ENCODE measurements around the gene ATAD5. TPM values are rescaled to one million over a fixed set of nuclear protein-coding genes. Genes with fewer than 3 reads are reported as not detected.
"Not testable (repeated sequence)": the region's sequence is repeated elsewhere in the genome, so short reads cannot be mapped to it uniquely, and the experiment has no call there.

The ATAD5 gene
- total RNA-seq, 1 donor from 2014 or later: under 0.01 TPM

GRCh38 chr17:30816165-30816564 is 15.6 kb upstream of the ATAD5 start:
- H3K36me3 ChIP-seq: no peaks in the 10 kb centered on the region
- H3K4me3 ChIP-seq: no peak overlapping the region
- intact Hi-C loops (cut with DNase I): no loop called here
- no peak for DNase-seq (ENCODE audit: low spot score in 2 of 2)
- no peaks in the 10 kb centered on the region for H3K9me3 ChIP-seq
- H3K27ac ChIP-seq: no peak overlapping the region
- H3K4me1 ChIP-seq: peaks cover 0 to 6% of the 10 kb centered on the region in 2 donors
- TF ChIP-seq, protein P1, sequence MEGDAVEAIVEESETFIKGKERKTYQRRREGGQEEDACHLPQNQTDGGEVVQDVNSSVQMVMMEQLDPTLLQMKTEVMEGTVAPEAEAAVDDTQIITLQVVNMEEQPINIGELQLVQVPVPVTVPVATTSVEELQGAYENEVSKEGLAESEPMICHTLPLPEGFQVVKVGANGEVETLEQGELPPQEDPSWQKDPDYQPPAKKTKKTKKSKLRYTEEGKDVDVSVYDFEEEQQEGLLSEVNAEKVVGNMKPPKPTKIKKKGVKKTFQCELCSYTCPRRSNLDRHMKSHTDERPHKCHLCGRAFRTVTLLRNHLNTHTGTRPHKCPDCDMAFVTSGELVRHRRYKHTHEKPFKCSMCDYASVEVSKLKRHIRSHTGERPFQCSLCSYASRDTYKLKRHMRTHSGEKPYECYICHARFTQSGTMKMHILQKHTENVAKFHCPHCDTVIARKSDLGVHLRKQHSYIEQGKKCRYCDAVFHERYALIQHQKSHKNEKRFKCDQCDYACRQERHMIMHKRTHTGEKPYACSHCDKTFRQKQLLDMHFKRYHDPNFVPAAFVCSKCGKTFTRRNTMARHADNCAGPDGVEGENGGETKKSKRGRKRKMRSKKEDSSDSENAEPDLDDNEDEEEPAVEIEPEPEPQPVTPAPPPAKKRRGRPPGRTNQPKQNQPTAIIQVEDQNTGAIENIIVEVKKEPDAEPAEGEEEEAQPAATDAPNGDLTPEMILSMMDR (IDR thresholded peaks at IDR 0.05): no peak
- no peaks in the 10 kb centered on the region for H3K27me3 ChIP-seq

GRCh38 chr17:30819971-30820705 is 11.6 kb upstream of the ATAD5 start:
- no peak for DNase-seq (ENCODE audit: low spot score in 2 of 2)
- no peaks in the 10 kb centered on the region for H3K36me3 ChIP-seq
- H3K4me3 ChIP-seq: no peak overlapping the region
- intact Hi-C loops (cut with DNase I): no loop called here
- H3K27ac ChIP-seq: no peak overlapping the region
- no peaks in the 10 kb centered on the region for H3K27me3 ChIP-seq
- peaks cover 0 to 16% of the 10 kb centered on the region in 2 donors for H3K4me1 ChIP-seq
- no peaks in the 10 kb centered on the region for H3K9me3 ChIP-seq
- TF ChIP-seq, protein P1 (IDR thresholded peaks at IDR 0.05): no peak

- H3K27me3 ChIP-seq: no peaks in the 10 kb centered on the region
- no peak for DNase-seq (ENCODE audit: low spot score in 2 of 2)
- H3K36me3 ChIP-seq: no peaks in the 10 kb centered on the region
- no peaks in the 10 kb centered on the region for H3K9me3 ChIP-seq
- H3K4me1 ChIP-seq: peaks cover 0 to 17% of the 10 kb centered on the region in 2 donors
- TF ChIP-seq, protein P1 (IDR thresholded peaks at IDR 0.05): no peak
- intact Hi-C loops (cut with DNase I): no loop called here
- no peak overlapping the region for H3K27ac ChIP-seq
- peak overlapping the region in 1 of 2 donors; percentile 80 for H3K4me3 ChIP-seq
Observed at GRCh38 chr17:30821871-30822723, 9.7 kb upstream of the ATAD5 start.

GRCh38 chr17:30822919-30823318 is 8.8 kb upstream of the ATAD5 start:
- DNase-seq (ENCODE audit: low spot score in 2 of 2); intact Hi-C loops (cut with DNase I); H3K27me3 ChIP-seq; H3K9me3 ChIP-seq; H3K36me3 ChIP-seq; H3K27ac ChIP-seq: not testable (repeated sequence)
- H3K4me3 ChIP-seq: peak overlapping the region; percentile 62 to 80
- H3K4me1 ChIP-seq: peaks cover 0 to 17% of the 10 kb centered on the region in 2 donors

DNA sequence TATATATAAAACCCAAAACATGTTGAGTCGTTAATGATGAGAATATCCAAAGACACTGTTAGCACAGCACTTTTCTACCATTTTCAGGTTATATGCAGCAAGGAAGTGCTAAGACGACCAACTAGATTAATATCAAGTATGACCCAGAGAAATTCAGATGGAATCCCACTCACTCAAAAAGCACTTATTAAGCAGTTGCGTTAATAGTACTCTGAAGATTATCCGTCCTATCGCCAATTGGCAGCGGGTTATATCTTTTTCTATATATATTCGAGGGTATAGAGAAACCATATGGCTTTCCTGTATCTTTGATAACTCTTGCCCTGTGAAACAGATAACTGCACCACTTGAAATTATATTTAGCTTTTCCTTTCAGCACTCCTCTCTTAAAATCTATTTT is 8.3 kb upstream of the ATAD5 start:
- intact Hi-C loops (cut with DNase I): no loop called here
- no peak overlapping the region for H3K27ac ChIP-seq
- TF ChIP-seq, protein P1 (IDR thresholded peaks at IDR 0.05): no peak

GRCh38 chr17:30824002-30824355 is 7.8 kb upstream of the ATAD5 start:
- no peak for DNase-seq (ENCODE audit: low spot score in 2 of 2)
- H3K36me3 ChIP-seq: no peaks in the 10 kb centered on the region
- no peaks in the 10 kb centered on the region for H3K27me3 ChIP-seq
- TF ChIP-seq, protein P1 (IDR thresholded peaks at IDR 0.05): no peak
- H3K27ac ChIP-seq: peak overlapping the region; percentile 61 to 63
- H3K9me3 ChIP-seq: no peaks in the 10 kb centered on the region
- H3K4me1 ChIP-seq: peaks cover 0 to 17% of the 10 kb centered on the region in 2 donors
- peak overlapping the region; percentile 62 to 80 for H3K4me3 ChIP-seq
- intact Hi-C loops (cut with DNase I): loop anchor here (2.0 kb wide), 1 partner anchor 445 kb away; the partner anchor contains the start of gene CPD

More for the DNA sequence above, 8.3 kb upstream of the ATAD5 start:
- H3K4me1 ChIP-seq: peaks cover 0 to 17% of the 10 kb centered on the region in 2 donors
- DNase-seq (ENCODE audit: low spot score in 2 of 2): no peak
- H3K4me3 ChIP-seq: peak overlapping the region; percentile 62 to 80
- no peaks in the 10 kb centered on the region for H3K36me3 ChIP-seq
- no peaks in the 10 kb centered on the region for H3K9me3 ChIP-seq
- H3K27me3 ChIP-seq: no peaks in the 10 kb centered on the region

All from ascending aorta (tissue), 2 donors.